Prostate gland (tissue), 2 donors: ENCODE measurements around the gene FAM131A.

Experiments
- CTCF ChIP-seq, 4 experiments: fragments of 200-600 bp in 2 of 4; fragments of 450-650 bp in 2 of 4; sonication (generic) in 2 of 4; IDR thresholded peaks; 1 replicate in 3 of 4; 2 replicates in 1 of 4; pipeline ENCODE4 v1.5.1; 2016 to 2019; ENCODE audit warnings: antibody characterized with exemption in 4 of 4, mild to moderate bottlenecking in 2 of 4, moderate library complexity in 2 of 4
- POLR2A ChIP-seq: fragments of 450-650 bp; IDR thresholded peaks from one replicate; pipeline ENCODE4 v1.6.1; 2016; ENCODE audit warnings: antibody characterized with exemption, mild to moderate bottlenecking

GRCh38 chr3:184300378-184300720 is 37.1 kb upstream of the FAM131A start:
- TF ChIP-seq CTCF (IDR thresholded peaks at IDR 0.05) (no peak), POLR2A (no peak)
